H9 (cell line): ENCODE data around the gene NOTCH1. TPM values are rescaled to one million over a fixed set of nuclear protein-coding genes. Genes with fewer than 3 reads are reported as not detected.
A peak's percentile ranks its signal among the peaks of the same experiment; 100 is the strongest.

Experiments
- DNase-seq: peaks from one replicate; pipeline ENCODE4 v3.0.0-alpha.2; 2017
- H2AFZ ChIP-seq: one replicate; pipeline ENCODE4 v1.6.1; 2013; ENCODE audit warnings: mild to moderate bottlenecking, low read length, control low read depth, moderate library complexity
- H2AK5ac ChIP-seq: 2 replicates; pipeline ENCODE4 v1.6.1; 2013; ENCODE audit warnings: low read length, control low read depth, mixed read lengths; ENCODE audit not compliant: insufficient read length
- H2BK120ac ChIP-seq: one replicate; pipeline ENCODE4 v1.6.1; 2013; ENCODE audit warnings: low read depth, mild to moderate bottlenecking, low read length, control low read depth, inconsistent platforms; ENCODE audit not compliant: poor library complexity, severe bottlenecking
- H2BK12ac ChIP-seq: 2 replicates; pipeline ENCODE4 v1.6.1; 2013; ENCODE audit warnings: low read length, control low read depth, mixed read lengths, low read depth; ENCODE audit not compliant: insufficient read length
- H2BK15ac ChIP-seq: 2 replicates; pipeline ENCODE4 v1.6.1; 2013; ENCODE audit warnings: low read depth, low read length, control low read depth
- H2BK20ac ChIP-seq: one replicate; pipeline ENCODE4 v1.6.1; 2013; ENCODE audit warnings: low read depth, mild to moderate bottlenecking, low read length, control low read depth, inconsistent platforms; ENCODE audit not compliant: poor library complexity, severe bottlenecking
- H2BK5ac ChIP-seq: 2 replicates; pipeline ENCODE4 v1.6.1; 2013; ENCODE audit warnings: low read length, control low read depth, mixed read lengths; ENCODE audit not compliant: insufficient read length
- H3K14ac ChIP-seq: 2 replicates; pipeline ENCODE4 v1.6.1; 2013; ENCODE audit warnings: low read length, control low read depth; ENCODE audit not compliant: insufficient read depth
- H3K18ac ChIP-seq: 2 replicates; pipeline ENCODE4 v1.6.1; 2013; ENCODE audit warnings: low read depth, mild to moderate bottlenecking, mixed read lengths, low read length, control low read depth; ENCODE audit not compliant: insufficient read length
- H3K23ac ChIP-seq: 2 replicates; pipeline ENCODE4 v1.6.1; 2013; ENCODE audit warnings: low read length, control low read depth, mixed read lengths, low read depth; ENCODE audit not compliant: insufficient read length
- H3K23me2 ChIP-seq: 2 replicates; pipeline ENCODE4 v1.6.1; 2013; ENCODE audit warnings: low read depth, mild to moderate bottlenecking, mixed read lengths, low read length, control low read depth; ENCODE audit not compliant: insufficient read length, poor library complexity, severe bottlenecking
- H3K27ac ChIP-seq: 2 replicates; pipeline ENCODE4 v1.5.1; 2013; ENCODE audit warnings: low read length, control low read depth, mixed read lengths, low read depth; ENCODE audit not compliant: insufficient read length
- H3K27me3 ChIP-seq: 2 replicates; pipeline ENCODE4 v1.6.1; 2013; ENCODE audit warnings: low read length, control low read depth, inconsistent platforms; ENCODE audit not compliant: insufficient read depth
- H3K4ac ChIP-seq: 2 replicates; pipeline ENCODE4 v1.6.1; 2013; ENCODE audit warnings: low read depth, mild to moderate bottlenecking, control low read depth, inconsistent platforms, low read length, moderate library complexity
- H3K4me1 ChIP-seq: 2 replicates; pipeline ENCODE4 v1.6.1; 2013; ENCODE audit warnings: low read length, control low read depth, inconsistent platforms; ENCODE audit not compliant: insufficient read depth
- H3K4me2 ChIP-seq: 2 replicates; pipeline ENCODE4 v1.6.1; 2013; ENCODE audit warnings: low read length, control low read depth, mixed read lengths; ENCODE audit not compliant: insufficient read length, insufficient read depth
- H3K56ac ChIP-seq: 2 replicates; pipeline ENCODE4 v1.6.1; 2013; ENCODE audit warnings: low read depth, mild to moderate bottlenecking, mixed read lengths, low read length, control low read depth; ENCODE audit not compliant: insufficient read length
- H3K79me1 ChIP-seq: 2 replicates; pipeline ENCODE4 v1.6.1; 2013; ENCODE audit warnings: low read depth, mild to moderate bottlenecking, moderate library complexity, low read length, control low read depth, inconsistent platforms; ENCODE audit not compliant: insufficient read depth, poor library complexity, severe bottlenecking
- H3K79me2 ChIP-seq: 2 replicates; pipeline ENCODE4 v1.6.1; 2013; ENCODE audit warnings: low read length, control low read depth, inconsistent platforms; ENCODE audit not compliant: insufficient read depth
- H3K9ac ChIP-seq: 2 replicates; pipeline ENCODE4 v1.6.1; 2013; ENCODE audit warnings: low read length, control low read depth, mixed read lengths; ENCODE audit not compliant: insufficient read length; ENCODE audit errors: extremely low read depth
- H3K9me3 ChIP-seq: one replicate; pipeline ENCODE4 v1.6.1; 2013; ENCODE audit warnings: low read depth, low read length, inconsistent platforms; ENCODE audit not compliant: control insufficient read depth
- H3T11ph ChIP-seq: one replicate; pipeline ENCODE4 v1.6.1; 2013; ENCODE audit warnings: mild to moderate bottlenecking, low read length, control low read depth, inconsistent platforms
- H4K20me1 ChIP-seq: one replicate; pipeline ENCODE4 v1.6.1; 2013; ENCODE audit not compliant: control insufficient read depth, insufficient read length, insufficient read depth
- H4K5ac ChIP-seq: 2 replicates; pipeline ENCODE4 v1.6.1; 2013; ENCODE audit warnings: low read depth, mild to moderate bottlenecking, mixed read lengths, low read length, control low read depth; ENCODE audit not compliant: insufficient read length
- H4K8ac ChIP-seq: replicated peaks from 2 replicates; pipeline ENCODE4 v1.6.1; 2013; ENCODE audit warnings: low read length, control low read depth, mixed read lengths, low read depth; ENCODE audit not compliant: insufficient read length
- H4K91ac ChIP-seq: 2 replicates; pipeline ENCODE4 v1.6.1; 2013; ENCODE audit warnings: low read depth, mild to moderate bottlenecking, moderate library complexity, mixed read lengths, low read length, control low read depth; ENCODE audit not compliant: insufficient read length
- H3K27ac Mint-ChIP-seq, 3 experiments: 2 replicates in 2 of 3; 3 replicates in 1 of 3; pipeline ENCODE4 v1.8.0; 2020 to 2021; ENCODE audit warnings: mixed read lengths in 3 of 3, mild to moderate bottlenecking in 1 of 3, moderate library complexity in 1 of 3
- H3K27me3 Mint-ChIP-seq: 2 replicates; pipeline ENCODE4 v1.8.0; 2021; ENCODE audit warnings: low read depth, mild to moderate bottlenecking, moderate library complexity, mixed read lengths
- H3K36me3 Mint-ChIP-seq, 3 experiments: 2 replicates in 2 of 3; 3 replicates in 1 of 3; pipeline ENCODE4 v1.8.0; 2020 to 2021; ENCODE audit warnings: low read depth in 3 of 3, mixed read lengths in 3 of 3; ENCODE audit not compliant: insufficient read depth in 1 of 3
- H3K4me1 Mint-ChIP-seq, 2 experiments: 2 replicates each; pipeline ENCODE4 v1.8.0; 2020; ENCODE audit warnings: mixed read lengths in 2 of 2
- H3K4me3 Mint-ChIP-seq, 2 experiments: 2 replicates in 1 of 2; 3 replicates in 1 of 2; pipeline ENCODE4 v1.8.0; 2020 to 2021; ENCODE audit warnings: mild to moderate bottlenecking in 2 of 2, mixed read lengths in 2 of 2, moderate library complexity in 1 of 2
- H3K9me3 Mint-ChIP-seq, 2 experiments: 2 replicates in 1 of 2; 3 replicates in 1 of 2; pipeline ENCODE4 v1.8.0; 2020; ENCODE audit warnings: mild to moderate bottlenecking in 2 of 2, mixed read lengths in 2 of 2, moderate library complexity in 1 of 2
- whole genome bisulfite sequencing: extraction: QIAGEN DNeasy Blood & Tissue Kit; methylation state at CpG from one replicate; pipeline ENCODE4 v1.1.7; 2013; ENCODE audit warnings: missing lambda C conversion rate, low lambda C conversion rate, mixed read lengths; ENCODE audit not compliant: insufficient read length; ENCODE audit errors: extremely low coverage; 5-methylcytosine and 5-hydroxymethylcytosine counted together
- total RNA-seq: library from RNA; stranded (reverse); gene quantifications from 2 replicates; pipeline ENCODE4 v1.2.1, GENCODE V29; 2021
- TF ChIP-seq, protein P1 (sequence below): fragments of 200-600 bp; sonication (generic); conservative IDR thresholded peaks from 3 replicates; pipeline ENCODE4 v1.8.0; 2021; ENCODE audit warnings: antibody characterized with exemption, mild to moderate bottlenecking

NOTCH1 gene
- total RNA-seq, 1 experiment from 2014 or later, result 71.6 TPM

DNA sequence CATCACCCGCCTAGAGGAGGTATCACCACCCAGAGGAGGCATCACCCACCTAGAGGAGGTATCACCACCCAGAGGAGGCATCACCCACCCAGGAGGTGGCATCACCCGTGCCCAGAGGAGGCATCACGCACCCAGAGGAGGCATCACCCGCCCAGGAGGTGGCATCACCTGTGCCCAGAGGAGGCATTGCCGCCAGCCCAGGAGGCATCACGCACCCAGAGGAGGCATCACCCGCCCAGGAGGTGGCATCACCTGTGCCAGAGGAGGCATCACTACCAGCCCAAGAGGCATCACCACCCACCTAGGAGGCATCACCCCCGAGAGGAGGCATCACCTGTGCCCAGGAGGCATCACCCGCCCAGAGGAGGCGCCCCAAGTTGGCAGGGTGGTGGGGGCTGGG is 2.6 kb downstream of the NOTCH1 start:
- Histone ChIP-seq H3K18ac (no peak overlapping the region), H2AFZ (no peak overlapping the region), H3K4me2 (no peak overlapping the region), H3K56ac (no peak overlapping the region), H4K5ac (no peak overlapping the region), H3K4me1 (no peaks in the 10 kb centered on the region), H3K27ac (no peak overlapping the region), H3K9me3 (no peaks in the 10 kb centered on the region), H3K79me1 (peaks cover 15% of the 10 kb centered on the region), H2AK5ac (no peak overlapping the region), H3K4ac (no peak overlapping the region), H4K91ac (no peak overlapping the region), H3K27me3 (no peaks in the 10 kb centered on the region), H4K8ac (no peak overlapping the region), H3K14ac (no peak overlapping the region), H2BK120ac (no peak overlapping the region), H3T11ph (no peak overlapping the region), H3K79me2 (peaks cover 2% of the 10 kb centered on the region; the same call in 1 of the 2 replicates), H3K23ac (no peak overlapping the region), H3K9ac (no peak overlapping the region), H4K20me1 (peaks cover 2% of the 10 kb centered on the region), H2BK5ac (no peak overlapping the region), H3K23me2 (peaks cover 10% of the 10 kb centered on the region), H2BK20ac (no peak overlapping the region), H2BK12ac (no peak overlapping the region), H2BK15ac (no peak overlapping the region)
- DNase-seq, result no peak
- Mint-ChIP-seq H3K4me3 (peak overlapping the region; percentile 80 to 89; a peak in 4 of 5 replicates), H3K36me3 (peaks cover 9 to 44% (median 36%) of the 10 kb centered on the region in 3 experiments; a peak in 6 of 7 replicates), H3K4me1 (peaks cover 21 to 40% of the 10 kb centered on the region in 2 experiments), H3K27ac (no peak overlapping the region), H3K27me3 (no peaks in the 10 kb centered on the region; the same call in 1 of the 2 replicates), H3K9me3 (no peaks in the 10 kb centered on the region)
- no CpG with 5 or more reads among the region's 10 CpGs for WGBS
- TF ChIP-seq, protein P1, sequence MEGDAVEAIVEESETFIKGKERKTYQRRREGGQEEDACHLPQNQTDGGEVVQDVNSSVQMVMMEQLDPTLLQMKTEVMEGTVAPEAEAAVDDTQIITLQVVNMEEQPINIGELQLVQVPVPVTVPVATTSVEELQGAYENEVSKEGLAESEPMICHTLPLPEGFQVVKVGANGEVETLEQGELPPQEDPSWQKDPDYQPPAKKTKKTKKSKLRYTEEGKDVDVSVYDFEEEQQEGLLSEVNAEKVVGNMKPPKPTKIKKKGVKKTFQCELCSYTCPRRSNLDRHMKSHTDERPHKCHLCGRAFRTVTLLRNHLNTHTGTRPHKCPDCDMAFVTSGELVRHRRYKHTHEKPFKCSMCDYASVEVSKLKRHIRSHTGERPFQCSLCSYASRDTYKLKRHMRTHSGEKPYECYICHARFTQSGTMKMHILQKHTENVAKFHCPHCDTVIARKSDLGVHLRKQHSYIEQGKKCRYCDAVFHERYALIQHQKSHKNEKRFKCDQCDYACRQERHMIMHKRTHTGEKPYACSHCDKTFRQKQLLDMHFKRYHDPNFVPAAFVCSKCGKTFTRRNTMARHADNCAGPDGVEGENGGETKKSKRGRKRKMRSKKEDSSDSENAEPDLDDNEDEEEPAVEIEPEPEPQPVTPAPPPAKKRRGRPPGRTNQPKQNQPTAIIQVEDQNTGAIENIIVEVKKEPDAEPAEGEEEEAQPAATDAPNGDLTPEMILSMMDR, result no peak
